ENCODE results near the gene INF2. TPM values are rescaled to one million over a fixed set of nuclear protein-coding genes. Genes with fewer than 3 reads are reported as not detected.

The INF2 gene
- total RNA-seq, 1 experiment from 2014 or later = 70.9 TPM

- H3K27ac ChIP-seq (ENCODE audit: low read depth, low read length, poor library complexity, severe bottlenecking) = no peak overlapping the region
- H3K36me3 ChIP-seq (ENCODE audit: insufficient read depth, low read length, poor library complexity, severe bottlenecking) = peaks cover 43% of the 10 kb centered on the region
- no TSS peak for BruUV-seq (replicated peaks)
- ChIA-PET POLR2A (ENCODE audit: low non-redundant PET) (no interaction called here), CTCF (no interaction called here)
- peak; percentile 46 for DNase-seq (ENCODE audit: low spot score)
- H3K4me3 ChIP-seq (ENCODE audit: low read depth, low read length, poor library complexity, severe bottlenecking) = no peak overlapping the region
- TF ChIP-seq EZH2 (IDR thresholded peaks at IDR 0.05; ENCODE audit: borderline replicate concordance, low read depth, low read length, poor library complexity, severe bottlenecking) = no peak
- TF ChIP-seq, protein P1, sequence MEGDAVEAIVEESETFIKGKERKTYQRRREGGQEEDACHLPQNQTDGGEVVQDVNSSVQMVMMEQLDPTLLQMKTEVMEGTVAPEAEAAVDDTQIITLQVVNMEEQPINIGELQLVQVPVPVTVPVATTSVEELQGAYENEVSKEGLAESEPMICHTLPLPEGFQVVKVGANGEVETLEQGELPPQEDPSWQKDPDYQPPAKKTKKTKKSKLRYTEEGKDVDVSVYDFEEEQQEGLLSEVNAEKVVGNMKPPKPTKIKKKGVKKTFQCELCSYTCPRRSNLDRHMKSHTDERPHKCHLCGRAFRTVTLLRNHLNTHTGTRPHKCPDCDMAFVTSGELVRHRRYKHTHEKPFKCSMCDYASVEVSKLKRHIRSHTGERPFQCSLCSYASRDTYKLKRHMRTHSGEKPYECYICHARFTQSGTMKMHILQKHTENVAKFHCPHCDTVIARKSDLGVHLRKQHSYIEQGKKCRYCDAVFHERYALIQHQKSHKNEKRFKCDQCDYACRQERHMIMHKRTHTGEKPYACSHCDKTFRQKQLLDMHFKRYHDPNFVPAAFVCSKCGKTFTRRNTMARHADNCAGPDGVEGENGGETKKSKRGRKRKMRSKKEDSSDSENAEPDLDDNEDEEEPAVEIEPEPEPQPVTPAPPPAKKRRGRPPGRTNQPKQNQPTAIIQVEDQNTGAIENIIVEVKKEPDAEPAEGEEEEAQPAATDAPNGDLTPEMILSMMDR (conservative IDR thresholded peaks at IDR 0.05; ENCODE audit: low read depth, low read length) = no peak
- no peaks in the 10 kb centered on the region for H3K4me1 ChIP-seq (ENCODE audit: insufficient read depth, low read length, poor library complexity, severe bottlenecking)
- H3K27me3 ChIP-seq (replicated peaks; ENCODE audit: insufficient read depth, low read depth, low read length, poor library complexity) = no peaks in the 10 kb centered on the region
- no peaks in the 10 kb centered on the region for H3K9me3 ChIP-seq (ENCODE audit: low read depth, low read length, poor library complexity, severe bottlenecking)
- intact Hi-C loops (cut with micrococcal nuclease; ENCODE audit: unreplicated experiment) = no loop called here
Observed at GRCh38 chr14:104706733-104707607, 17.6 kb downstream of the INF2 start.

GRCh38 chr14:104707608-104708595 lies 18.5 kb downstream of the INF2 start:
- intact Hi-C loops (cut with micrococcal nuclease; ENCODE audit: unreplicated experiment) = loop anchor here (1.0 kb wide), 1 partner anchor 58 kb away; no protein-coding TSS in a partner anchor
- no peak overlapping the region for H3K27ac ChIP-seq (ENCODE audit: low read depth, low read length, poor library complexity, severe bottlenecking)
- H3K9me3 ChIP-seq (ENCODE audit: low read depth, low read length, poor library complexity, severe bottlenecking) = no peaks in the 10 kb centered on the region
- no TSS peak for BruUV-seq (replicated peaks)
- ChIA-PET CTCF (no interaction called here), POLR2A (ENCODE audit: low non-redundant PET) (no interaction called here)
- H3K27me3 ChIP-seq (replicated peaks; ENCODE audit: insufficient read depth, low read depth, low read length, poor library complexity) = no peaks in the 10 kb centered on the region
- no peak overlapping the region for H3K4me3 ChIP-seq (ENCODE audit: low read depth, low read length, poor library complexity, severe bottlenecking)
- TF ChIP-seq, protein P1 (conservative IDR thresholded peaks at IDR 0.05; ENCODE audit: low read depth, low read length) = no peak
- TF ChIP-seq EZH2 (IDR thresholded peaks at IDR 0.05; ENCODE audit: borderline replicate concordance, low read depth, low read length, poor library complexity, severe bottlenecking) = no peak
- peaks cover 39% of the 10 kb centered on the region for H3K36me3 ChIP-seq (ENCODE audit: insufficient read depth, low read length, poor library complexity, severe bottlenecking)
- peak; percentile 29 for DNase-seq (ENCODE audit: low spot score)
- H3K4me1 ChIP-seq (ENCODE audit: insufficient read depth, low read length, poor library complexity, severe bottlenecking) = no peaks in the 10 kb centered on the region

GRCh38 chr14:104708606-104709268 lies 19.3 kb downstream of the INF2 start:
- TF ChIP-seq, protein P1 (conservative IDR thresholded peaks at IDR 0.05; ENCODE audit: low read depth, low read length) = peak; percentile 97
- no peak for TF ChIP-seq EZH2 (IDR thresholded peaks at IDR 0.05; ENCODE audit: borderline replicate concordance, low read depth, low read length, poor library complexity, severe bottlenecking)
- Histone ChIP-seq H3K4me3 (ENCODE audit: low read depth, low read length, poor library complexity, severe bottlenecking) (no peak overlapping the region), H3K27ac (ENCODE audit: low read depth, low read length, poor library complexity, severe bottlenecking) (no peak overlapping the region), H3K4me1 (ENCODE audit: insufficient read depth, low read length, poor library complexity, severe bottlenecking) (no peaks in the 10 kb centered on the region), H3K36me3 (ENCODE audit: insufficient read depth, low read length, poor library complexity, severe bottlenecking) (peaks cover 41% of the 10 kb centered on the region), H3K9me3 (ENCODE audit: low read depth, low read length, poor library complexity, severe bottlenecking) (no peaks in the 10 kb centered on the region), H3K27me3 (replicated peaks; ENCODE audit: insufficient read depth, low read depth, low read length, poor library complexity) (no peaks in the 10 kb centered on the region)
- no TSS peak for BruUV-seq (replicated peaks)
- intact Hi-C loops (cut with micrococcal nuclease; ENCODE audit: unreplicated experiment) = loop anchor here (1.0 kb wide), 1 partner anchor 58 kb away; no protein-coding TSS in a partner anchor
- CTCF ChIA-PET = no interaction called here
- POLR2A ChIA-PET (ENCODE audit: low non-redundant PET) = interaction anchor here (0.6 kb wide), 1 partner anchor 963 kb away, joined by 4 read pairs; no protein-coding TSS in a partner anchor
- DNase-seq (ENCODE audit: low spot score) = peak; percentile 81
